ENCODE data around the gene KCNG1. TPM values are rescaled to one million over a fixed set of nuclear protein-coding genes. Genes with fewer than 3 reads are reported as not detected.

The KCNG1 gene
- total and polyA plus RNA-seq, 2 of the 13 experiments (the other 11 are each of a cell fraction or from before 2014, with no cell fraction given) = not detected

GRCh38 chr20:50958615-50959542 lies 64.0 kb downstream of the KCNG1 start, which contains the start of gene MOCS3:
Gene MOCS3, plus strand, starts transcription at chr20:50958818. Its CDS starts 25 bp downstream, at chr20:50958843.
- WGBS (ENCODE audit: low lambda C conversion rate) = 8% methylated on average over 58 of the region's 67 CpGs
- Histone ChIP-seq H4K20me1 (ENCODE audit: insufficient read depth, low read length) (peaks cover 42% of the 10 kb centered on the region), H2AFZ (ENCODE audit: low read length) (peak within 1 kb of the TSS; percentile 90), H3K27ac (ENCODE audit: extremely low read length, insufficient read depth, low read length) (peak within 1 kb of the TSS; percentile 86), H3K79me2 (ENCODE audit: insufficient read depth, low read length) (peaks cover 69% of the 10 kb centered on the region), H3K36me3 (replicated peaks in 1 of 2; ENCODE audit: control insufficient read depth in 1 of 2, insufficient read depth in 2 of 2, low read length in 2 of 2) (peaks cover 0 to 16% of the 10 kb centered on the region in 2 experiments; a peak in 4 of 5 replicates), H3K27me3 (ENCODE audit: control insufficient read depth in 1 of 2, insufficient read depth in 2 of 2, low read length in 2 of 2) (no peaks in the 10 kb centered on the region; a peak in 1 of 5 replicates), H3K4me1 (ENCODE audit: insufficient read depth, low read length) (peaks cover 44% of the 10 kb centered on the region), H3K4me2 (ENCODE audit: low read depth, low read length) (peak within 1 kb of the TSS; percentile 94), H3K9me3 (ENCODE audit: low read length) (no peaks in the 10 kb centered on the region), H3K4me3 (replicated peaks in 1 of 3; ENCODE audit: insufficient read depth in 1 of 3, low read depth in 2 of 3, low read length in 3 of 3) (peak within 1 kb of the TSS; percentile 85 to 97 (median 97)), H3K9ac (ENCODE audit: insufficient read depth, low read depth, low read length) (peak within 1 kb of the TSS; percentile 94)
- TSS peak; percentile 83 for BruUV-seq (replicated peaks)
- peak; percentile 97 for DNase-seq (ENCODE audit: low spot score)
- CTCF ChIA-PET (ENCODE audit: low intra/inter-chr PET ratio, low total read pairs) = interaction anchor here (1.9 to 2.3 kb wide), 2 partner anchors 30 to 140 kb away, joined by 7 to 9 read pairs; no protein-coding TSS in a partner anchor
- FAIRE-seq = peak; percentile 50
- POLR2A ChIA-PET = interaction anchor here (0.6 to 3.8 kb wide), 24 partner anchors 9 to 843 kb away, joined by 3 to 87 read pairs (median 3); partner anchors contain the start of genes ADNP and BCAS4
- in situ Hi-C loops (cut with HindIII; ENCODE audit: extremely low pct_ligation_motif_present, low pct_unique_long_range_greater_than_20kb) = no loop called here
- ATAC-seq = peak; percentile 84
- intact Hi-C loops (cut with micrococcal nuclease; ENCODE audit: unreplicated experiment) = loop anchor here (1.0 to 2.0 kb wide), 2 partner anchors 26 to 141 kb away; no protein-coding TSS in a partner anchor
- TF ChIP-seq BATF2 (CRISPR knock-in tag; IDR thresholded peaks at IDR 0.05) (no peak), MAX (IDR thresholded peaks at IDR 0.05) (peak; percentile 69), ZNF879 (CRISPR knock-in tag; IDR thresholded peaks at IDR 0.05) (no peak), ELF4 (CRISPR knock-in tag; IDR thresholded peaks at IDR 0.05; ENCODE audit: borderline replicate concordance) (peak; percentile 87), ZZZ3 (CRISPR knock-in tag; IDR thresholded peaks at IDR 0.05; ENCODE audit: borderline replicate concordance) (peak; percentile 13; the same call in 1 of the 2 replicates), MAF1 (CRISPR knock-in tag; IDR thresholded peaks at IDR 0.05; ENCODE audit: borderline replicate concordance) (0 out of 2 replicates have a peak, but pooled peaks have one; percentile 73), ZNF468 (CRISPR knock-in tag; IDR thresholded peaks at IDR 0.05) (0 out of 2 replicates have a peak, but pooled peaks have one; percentile 28), KIAA2018 (CRISPR knock-in tag; IDR thresholded peaks at IDR 0.05; ENCODE audit: borderline replicate concordance) (no peak), FOXO1 (CRISPR knock-in tag; IDR thresholded peaks at IDR 0.05) (no peak; the same call in 1 of the 2 replicates), NKX3-1 (CRISPR knock-in tag; IDR thresholded peaks at IDR 0.05) (peak; percentile 95), ARNTL (CRISPR knock-in tag; IDR thresholded peaks at IDR 0.05) (no peak), NFE2L2 (IDR thresholded peaks at IDR 0.05; ENCODE audit: low read length) (no peak), CAMTA2 (CRISPR knock-in tag; IDR thresholded peaks at IDR 0.05; ENCODE audit: borderline replicate concordance) (peak; percentile 94)
